Kidney tubule cell (primary cell): Measurements from ENCODE around the gene SPNS1.

Source experiments
- DNase-seq: peaks from one replicate; pipeline ENCODE4 v3.0.0-alpha.2; 2018; ENCODE audit warnings: low spot score

The SPNS1 gene

GRCh38 chr16:28990375-28991040, 15.9 kb downstream of the SPNS1 start:
- DNase-seq, result no peak

- DNase-seq, result no peak
Observed at GRCh38 chr16:28991687-28992086, 17.1 kb downstream of the SPNS1 start.

- DNase-seq, result no peak
Observed at GRCh38 chr16:28992496-28992895, 17.9 kb downstream of the SPNS1 start.

- no peak for DNase-seq
Observed at GRCh38 chr16:28998837-28999236, 24.3 kb downstream of the SPNS1 start.

- DNase-seq, result no peak
Observed at GRCh38 chr16:28999577-28999976, 25.0 kb downstream of the SPNS1 start.

- DNase-seq, result no peak
Observed at GRCh38 chr16:29000019-29000418, 25.4 kb downstream of the SPNS1 start.

GRCh38 chr16:29004496-29005139, 30.0 kb downstream of the SPNS1 start:
- DNase-seq, result peak; percentile 35

- peak; percentile 60 for DNase-seq
Observed at GRCh38 chr16:29007730-29008593, 33.4 kb downstream of the SPNS1 start.

- DNase-seq, result no peak
Observed at GRCh38 chr16:29009050-29009837, 34.7 kb downstream of the SPNS1 start.

GRCh38 chr16:29009838-29010166, 35.2 kb downstream of the SPNS1 start:
- DNase-seq, result no peak

- no peak for DNase-seq
Observed at GRCh38 chr16:29011112-29011511, 36.5 kb downstream of the SPNS1 start.

- DNase-seq, result no peak
Observed at GRCh38 chr16:29011851-29012250, 37.3 kb downstream of the SPNS1 start.

- no peak for DNase-seq
Observed at GRCh38 chr16:29012913-29013553, 38.5 kb downstream of the SPNS1 start.

GRCh38 chr16:29014561-29015069, 40.0 kb downstream of the SPNS1 start:
- DNase-seq, result no peak

GRCh38 chr16:29022196-29022595, 47.6 kb downstream of the SPNS1 start:
- no peak for DNase-seq

GRCh38 chr16:29023279-29024277, 49.0 kb downstream of the SPNS1 start:
- peak; percentile 55 for DNase-seq

- no peak for DNase-seq
Observed at GRCh38 chr16:29024278-29024677, 49.7 kb downstream of the SPNS1 start.

GRCh38 chr16:29025218-29025617, 50.6 kb downstream of the SPNS1 start:
- DNase-seq, result no peak

GRCh38 chr16:29025735-29026134, 51.2 kb downstream of the SPNS1 start:
- DNase-seq, result no peak

- DNase-seq, result no peak
Observed at GRCh38 chr16:29028457-29029167, 54.0 kb downstream of the SPNS1 start.
